Ovary (tissue), 3 donors: ENCODE data around the gene TRIM44.

Source experiments
- EP300 ChIP-seq: sonication (generic); formaldehyde crosslinking; IDR thresholded peaks from one replicate; pipeline ENCODE4 v1.6.1; 2017; ENCODE audit warnings: antibody characterized with exemption
- POLR2A ChIP-seq: fragments of 450-650 bp; IDR thresholded peaks from one replicate; pipeline ENCODE4 v1.6.1; 2017; ENCODE audit warnings: antibody characterized with exemption, mild to moderate bottlenecking, moderate library complexity
- TF ChIP-seq, protein P1 (sequence below), 3 donors: fragments of 450-650 bp in 2 of 3; fragments of 200-600 bp in 1 of 3; IDR thresholded peaks; one replicate each; pipeline versions ENCODE4 v1.5.1 to v1.8.0; 2016 to 2022; ENCODE audit warnings: antibody characterized with exemption in 3 of 3, mild to moderate bottlenecking in 1 of 3
- donor health status: DM: no; HTN: no; CAD: no.

DNA sequence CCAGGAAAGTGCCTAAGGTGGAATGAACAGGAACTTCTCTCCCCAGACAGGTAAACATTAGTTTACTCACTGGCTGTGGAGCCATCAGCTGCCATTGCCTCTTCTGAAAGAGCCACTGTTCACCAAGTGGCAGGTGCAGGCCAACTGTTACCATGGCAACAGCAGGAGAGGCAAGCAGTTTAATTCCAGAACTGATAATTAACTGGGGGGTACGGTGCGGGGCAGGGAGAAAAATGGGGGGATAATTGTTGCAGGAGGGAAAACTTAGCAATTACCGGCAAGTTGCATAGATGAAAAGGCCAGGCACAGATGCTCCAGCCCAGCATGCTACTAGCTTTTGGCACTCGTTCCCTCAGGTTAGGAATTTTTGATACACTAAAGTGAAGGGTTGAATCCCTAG, 85.1 kb downstream of the TRIM44 start:
- TF ChIP-seq POLR2A, result no peak
- TF ChIP-seq, protein P1, sequence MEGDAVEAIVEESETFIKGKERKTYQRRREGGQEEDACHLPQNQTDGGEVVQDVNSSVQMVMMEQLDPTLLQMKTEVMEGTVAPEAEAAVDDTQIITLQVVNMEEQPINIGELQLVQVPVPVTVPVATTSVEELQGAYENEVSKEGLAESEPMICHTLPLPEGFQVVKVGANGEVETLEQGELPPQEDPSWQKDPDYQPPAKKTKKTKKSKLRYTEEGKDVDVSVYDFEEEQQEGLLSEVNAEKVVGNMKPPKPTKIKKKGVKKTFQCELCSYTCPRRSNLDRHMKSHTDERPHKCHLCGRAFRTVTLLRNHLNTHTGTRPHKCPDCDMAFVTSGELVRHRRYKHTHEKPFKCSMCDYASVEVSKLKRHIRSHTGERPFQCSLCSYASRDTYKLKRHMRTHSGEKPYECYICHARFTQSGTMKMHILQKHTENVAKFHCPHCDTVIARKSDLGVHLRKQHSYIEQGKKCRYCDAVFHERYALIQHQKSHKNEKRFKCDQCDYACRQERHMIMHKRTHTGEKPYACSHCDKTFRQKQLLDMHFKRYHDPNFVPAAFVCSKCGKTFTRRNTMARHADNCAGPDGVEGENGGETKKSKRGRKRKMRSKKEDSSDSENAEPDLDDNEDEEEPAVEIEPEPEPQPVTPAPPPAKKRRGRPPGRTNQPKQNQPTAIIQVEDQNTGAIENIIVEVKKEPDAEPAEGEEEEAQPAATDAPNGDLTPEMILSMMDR (IDR thresholded peaks at IDR 0.05), result no peak
- no peak for TF ChIP-seq EP300
